ENCODE data around the gene ZDHHC9.

The ZDHHC9 gene

DNA sequence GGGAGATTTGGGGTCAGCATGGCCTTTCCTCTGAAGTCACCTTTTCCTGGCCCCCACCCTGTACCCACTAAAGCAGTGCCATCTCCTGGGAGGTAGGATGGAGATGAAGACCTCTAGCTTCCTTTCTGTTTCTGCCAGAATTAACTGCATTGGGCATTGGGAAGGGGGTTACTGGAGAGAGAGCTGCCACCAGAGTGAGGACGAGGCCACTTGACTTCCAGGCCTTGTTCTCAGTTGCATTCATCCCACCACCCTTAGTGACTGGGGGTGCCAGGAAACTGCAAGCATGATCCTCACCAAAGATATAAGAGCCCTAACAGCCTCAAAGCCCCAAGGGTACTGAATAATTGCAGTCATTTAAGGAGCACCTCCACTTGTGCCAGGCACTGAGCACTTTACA, 48.1 kb downstream of the ZDHHC9 start:
- Histone ChIP-seq H3K36me3 (ENCODE audit: insufficient read depth, low read length) (no peaks in the 10 kb centered on the region), H3K9me3 (ENCODE audit: low read depth, low read length) (no peaks in the 10 kb centered on the region), H3K4me3 (no peak overlapping the region), H3K9ac (ENCODE audit: insufficient read length) (no peak overlapping the region), H3K27ac (no peak overlapping the region)
- TF ChIP-seq FOXP2 (optimal IDR thresholded peaks at IDR 0.05; ENCODE audit: control extremely low read depth, extremely low read length, insufficient read depth), result no peak
- no peak for DNase-seq (ENCODE audit: low read depth, low spot score)

DNA sequence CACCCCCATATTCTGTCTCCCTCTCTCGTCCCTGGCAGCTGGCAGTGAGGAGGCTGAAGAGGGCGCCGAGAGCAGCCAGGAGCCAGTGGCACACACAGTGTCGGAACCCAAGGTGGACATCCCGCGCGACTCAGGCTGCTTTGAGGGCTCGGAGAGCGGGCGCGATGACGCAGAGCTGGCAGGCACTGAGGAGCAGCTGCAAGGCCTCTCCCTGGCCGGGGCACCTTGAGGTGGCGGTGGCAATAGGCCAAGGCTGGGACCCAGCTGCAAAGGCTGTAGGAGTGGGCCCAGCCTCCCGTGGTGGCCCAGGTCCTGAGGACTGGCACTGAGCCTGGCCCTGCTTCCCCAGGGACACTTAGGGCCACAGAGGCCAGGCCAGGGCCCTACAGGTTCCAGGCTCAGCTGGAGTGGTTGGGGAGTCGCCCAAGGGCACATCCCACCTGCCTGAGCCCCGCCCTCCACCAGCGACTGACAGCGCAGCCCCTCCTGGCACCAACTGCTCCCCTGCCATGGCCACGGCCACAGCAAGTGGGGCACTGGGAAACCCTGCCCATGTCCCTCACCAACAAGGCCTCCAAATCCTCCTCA, 50.0 kb downstream of the ZDHHC9 start:
- Histone ChIP-seq H3K9me3 (ENCODE audit: low read depth, low read length) (no peaks in the 10 kb centered on the region), H3K27ac (no peak overlapping the region), H3K4me3 (no peak overlapping the region), H3K9ac (ENCODE audit: insufficient read length) (no peak overlapping the region), H3K36me3 (ENCODE audit: insufficient read depth, low read length) (no peaks in the 10 kb centered on the region)
- TF ChIP-seq EZH2 (IDR thresholded peaks at IDR 0.05), result no peak
- no peak for TF ChIP-seq FOXP2 (optimal IDR thresholded peaks at IDR 0.05; ENCODE audit: control extremely low read depth, extremely low read length, insufficient read depth)
- no peak for TF ChIP-seq POLR2AphosphoS5 (IDR thresholded peaks at IDR 0.05; ENCODE audit: borderline replicate concordance, low read depth, low read length)
- DNase-seq (ENCODE audit: low read depth, low spot score), result no peak

DNA sequence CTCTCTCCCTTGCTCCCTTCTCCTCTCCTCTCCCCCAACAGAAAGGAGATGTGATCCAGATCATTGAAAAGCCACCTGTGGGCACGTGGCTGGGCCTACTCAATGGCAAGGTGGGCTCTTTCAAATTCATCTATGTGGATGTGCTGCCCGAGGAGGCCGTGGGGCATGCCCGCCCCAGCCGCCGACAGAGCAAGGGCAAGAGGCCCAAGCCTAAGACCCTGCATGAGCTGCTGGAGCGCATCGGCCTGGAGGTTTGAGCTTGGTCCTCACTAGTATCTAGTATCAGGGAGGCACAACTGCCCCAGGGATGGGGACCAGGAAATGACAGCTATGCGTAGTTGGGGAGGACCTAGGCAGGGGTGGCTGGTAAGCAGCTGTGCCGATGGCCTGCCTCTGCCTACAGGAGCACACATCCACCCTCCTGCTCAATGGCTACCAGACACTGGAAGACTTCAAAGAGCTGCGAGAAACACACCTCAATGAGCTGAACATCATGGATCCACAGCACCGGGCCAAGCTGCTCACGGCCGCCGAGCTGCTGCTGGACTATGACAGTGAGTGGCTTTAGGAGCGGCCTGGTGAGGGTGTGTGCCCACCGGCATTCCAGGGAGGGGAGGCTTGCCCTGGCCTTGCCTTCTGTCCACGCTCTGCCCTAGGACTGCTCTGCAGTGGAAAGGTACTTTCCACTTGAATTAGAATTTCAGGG, 50.9 kb downstream of the ZDHHC9 start:
- H3K27ac ChIP-seq, result no peak overlapping the region
- TF ChIP-seq FOXP2 (optimal IDR thresholded peaks at IDR 0.05; ENCODE audit: control extremely low read depth, extremely low read length, insufficient read depth) (no peak), EZH2 (IDR thresholded peaks at IDR 0.05) (no peak), POLR2AphosphoS5 (IDR thresholded peaks at IDR 0.05; ENCODE audit: borderline replicate concordance, low read depth, low read length) (no peak)

DNA sequence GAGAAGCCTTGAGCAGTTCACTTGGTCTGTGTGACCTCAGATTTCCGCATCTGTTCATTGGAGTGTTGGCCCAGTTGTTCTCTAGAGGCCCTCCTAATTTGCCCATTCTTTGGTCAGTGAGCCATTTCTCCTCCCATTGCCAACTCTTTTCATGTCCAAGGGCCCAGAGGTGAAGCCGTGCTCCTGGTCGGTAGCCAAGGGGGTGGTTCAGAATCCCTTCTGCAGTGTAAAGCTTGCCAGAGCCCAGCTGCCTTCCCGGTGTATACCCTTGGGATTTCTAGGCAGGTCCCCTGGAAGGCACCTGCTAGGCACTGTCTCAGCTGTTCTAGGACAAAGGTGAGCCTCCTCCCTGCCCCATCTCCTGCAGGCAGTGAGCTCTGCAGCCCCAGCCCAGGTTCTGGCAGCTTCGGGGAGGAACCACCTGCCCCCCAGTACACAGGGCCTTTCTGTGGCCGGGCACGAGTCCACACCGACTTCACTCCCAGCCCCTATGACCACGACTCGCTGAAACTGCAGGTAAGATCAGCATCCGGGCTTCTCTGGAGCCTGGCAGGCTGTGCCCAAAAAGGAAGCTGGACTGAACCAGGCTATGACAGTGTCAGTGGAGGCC, 51.6 kb downstream of the ZDHHC9 start:
- DNase-seq (ENCODE audit: low read depth, low spot score), result no peak
- Histone ChIP-seq H3K4me3 (no peak overlapping the region), H3K9ac (ENCODE audit: insufficient read length) (no peak overlapping the region), H3K9me3 (ENCODE audit: low read depth, low read length) (no peaks in the 10 kb centered on the region), H3K27ac (no peak overlapping the region), H3K36me3 (ENCODE audit: insufficient read depth, low read length) (no peaks in the 10 kb centered on the region)
- TF ChIP-seq POLR2AphosphoS5 (IDR thresholded peaks at IDR 0.05; ENCODE audit: borderline replicate concordance, low read depth, low read length) (no peak), FOXP2 (optimal IDR thresholded peaks at IDR 0.05; ENCODE audit: control extremely low read depth, extremely low read length, insufficient read depth) (no peak), EZH2 (IDR thresholded peaks at IDR 0.05) (no peak)

More for the DNA sequence above, 50.9 kb downstream of the ZDHHC9 start:
- Histone ChIP-seq H3K36me3 (ENCODE audit: insufficient read depth, low read length) (no peaks in the 10 kb centered on the region), H3K9ac (ENCODE audit: insufficient read length) (no peak overlapping the region), H3K4me3 (no peak overlapping the region), H3K9me3 (ENCODE audit: low read depth, low read length) (no peaks in the 10 kb centered on the region)
- DNase-seq (ENCODE audit: low read depth, low spot score), result no peak

DNA sequence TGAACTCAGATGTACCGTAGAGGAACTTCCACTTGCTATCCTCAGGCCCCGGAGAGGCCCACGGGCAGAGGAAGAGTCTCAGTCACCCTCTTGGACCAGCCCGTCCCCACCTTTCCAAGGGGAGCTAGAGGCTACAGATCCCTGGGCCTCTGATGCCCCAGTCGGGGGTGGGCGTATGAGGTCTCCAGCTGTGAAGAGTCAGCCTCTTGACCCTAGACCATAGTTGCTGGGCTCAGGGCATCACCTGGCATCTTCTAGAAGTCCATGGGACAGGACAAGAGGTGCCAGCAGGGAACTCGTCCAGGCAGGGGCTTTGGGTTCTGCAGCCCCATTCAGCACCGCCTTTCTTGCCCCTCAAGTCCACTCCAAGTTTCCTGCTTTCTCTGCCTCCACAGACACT, 52.4 kb downstream of the ZDHHC9 start:
- no peak overlapping the region for H3K4me3 ChIP-seq
- no peak overlapping the region for H3K27ac ChIP-seq
- DNase-seq (ENCODE audit: low read depth, low spot score), result no peak
- no peaks in the 10 kb centered on the region for H3K9me3 ChIP-seq (ENCODE audit: low read depth, low read length)
- no peak for TF ChIP-seq FOXP2 (optimal IDR thresholded peaks at IDR 0.05; ENCODE audit: control extremely low read depth, extremely low read length, insufficient read depth)
- TF ChIP-seq POLR2AphosphoS5 (IDR thresholded peaks at IDR 0.05; ENCODE audit: borderline replicate concordance, low read depth, low read length), result no peak
- TF ChIP-seq EZH2 (IDR thresholded peaks at IDR 0.05), result no peak
- no peak overlapping the region for H3K9ac ChIP-seq (ENCODE audit: insufficient read length)
- H3K36me3 ChIP-seq (ENCODE audit: insufficient read depth, low read length), result no peaks in the 10 kb centered on the region

DNA sequence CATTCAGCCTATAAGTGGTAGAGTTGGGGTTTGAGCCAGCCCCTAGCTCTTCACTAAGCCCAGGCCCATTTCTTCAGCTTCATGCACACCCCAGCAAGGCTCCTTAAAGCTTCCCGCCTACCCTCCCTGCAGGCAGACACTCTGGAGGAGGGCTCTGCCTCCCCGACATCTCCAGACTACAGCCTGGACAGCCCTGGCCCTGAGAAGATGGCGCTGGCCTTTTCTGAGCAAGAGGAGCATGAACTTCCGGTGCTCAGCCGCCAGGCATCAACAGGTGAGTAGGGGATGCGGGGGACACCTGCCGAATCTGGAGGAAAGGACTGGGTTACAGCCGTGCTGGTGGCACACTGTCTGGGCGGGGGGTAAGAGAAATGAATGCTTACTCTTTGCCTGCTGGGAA, 52.9 kb downstream of the ZDHHC9 start:
- Histone ChIP-seq H3K27ac (no peak overlapping the region), H3K4me3 (no peak overlapping the region), H3K9ac (ENCODE audit: insufficient read length) (no peak overlapping the region), H3K9me3 (ENCODE audit: low read depth, low read length) (no peaks in the 10 kb centered on the region), H3K36me3 (ENCODE audit: insufficient read depth, low read length) (no peaks in the 10 kb centered on the region)
- TF ChIP-seq EZH2 (IDR thresholded peaks at IDR 0.05) (no peak), FOXP2 (optimal IDR thresholded peaks at IDR 0.05; ENCODE audit: control extremely low read depth, extremely low read length, insufficient read depth) (no peak), POLR2AphosphoS5 (IDR thresholded peaks at IDR 0.05; ENCODE audit: borderline replicate concordance, low read depth, low read length) (no peak)
- DNase-seq (ENCODE audit: low read depth, low spot score), result no peak

DNA sequence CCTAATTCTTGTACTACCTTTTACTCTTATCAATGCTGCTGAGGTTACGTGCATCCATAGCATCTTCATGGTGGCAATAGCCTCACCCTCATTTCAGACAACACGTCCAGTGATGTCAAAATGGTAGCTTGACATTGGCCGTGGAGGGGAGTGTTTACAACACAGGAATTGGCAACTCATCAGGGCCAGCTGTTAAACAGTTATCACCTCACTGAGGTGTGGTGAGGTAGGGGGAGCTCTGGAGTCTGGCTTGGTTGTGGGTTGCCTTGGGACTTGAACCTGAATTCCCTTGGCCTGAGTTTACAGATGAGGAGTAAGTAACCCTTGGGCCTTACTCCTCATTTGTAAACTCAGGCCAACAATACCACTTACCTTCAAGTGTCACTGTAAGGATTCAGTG, 53.5 kb downstream of the ZDHHC9 start:
- no peak overlapping the region for H3K9ac ChIP-seq (ENCODE audit: insufficient read length)
- DNase-seq (ENCODE audit: low read depth, low spot score), result no peak
- no peaks in the 10 kb centered on the region for H3K36me3 ChIP-seq (ENCODE audit: insufficient read depth, low read length)
- H3K9me3 ChIP-seq (ENCODE audit: low read depth, low read length), result no peaks in the 10 kb centered on the region
- TF ChIP-seq POLR2AphosphoS5 (IDR thresholded peaks at IDR 0.05; ENCODE audit: borderline replicate concordance, low read depth, low read length), result no peak
- TF ChIP-seq EZH2 (IDR thresholded peaks at IDR 0.05), result no peak
- no peak for TF ChIP-seq FOXP2 (optimal IDR thresholded peaks at IDR 0.05; ENCODE audit: control extremely low read depth, extremely low read length, insufficient read depth)
- no peak overlapping the region for H3K27ac ChIP-seq
- H3K4me3 ChIP-seq, result no peak overlapping the region

DNA sequence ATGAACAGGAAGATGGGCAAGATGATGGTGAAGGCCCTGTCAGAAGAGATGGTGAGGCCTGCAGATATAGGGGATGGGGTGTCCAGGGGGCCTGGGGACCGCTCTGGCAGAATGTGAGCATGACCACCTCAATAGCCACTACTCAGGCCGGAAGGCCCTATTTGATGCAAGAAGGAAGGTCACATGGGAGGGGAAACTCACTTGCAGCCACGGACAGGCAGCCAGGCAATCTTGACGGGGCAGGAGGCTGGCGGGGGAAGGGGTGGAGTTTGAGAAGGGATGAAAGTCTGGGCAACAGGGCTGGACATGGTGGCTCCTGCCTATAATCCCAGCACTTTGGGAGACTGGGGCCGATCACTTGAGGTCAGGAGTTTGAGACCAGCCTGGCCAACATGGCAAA, 55.2 kb downstream of the ZDHHC9 start:
- Histone ChIP-seq H3K9ac (ENCODE audit: insufficient read length) (no peak overlapping the region), H3K27ac (no peak overlapping the region), H3K4me3 (no peak overlapping the region), H3K36me3 (ENCODE audit: insufficient read depth, low read length) (no peaks in the 10 kb centered on the region), H3K9me3 (ENCODE audit: low read depth, low read length) (no peaks in the 10 kb centered on the region)
- DNase-seq (ENCODE audit: low read depth, low spot score), result no peak
- TF ChIP-seq EZH2 (IDR thresholded peaks at IDR 0.05), result no peak
- no peak for TF ChIP-seq FOXP2 (optimal IDR thresholded peaks at IDR 0.05; ENCODE audit: control extremely low read depth, extremely low read length, insufficient read depth)
- TF ChIP-seq POLR2AphosphoS5 (IDR thresholded peaks at IDR 0.05; ENCODE audit: borderline replicate concordance, low read depth, low read length), result no peak
